RWPE2 (cell line): ENCODE measurements around the gene GCK.

Experiments used
- ATAC-seq: fragments of 200-7000 bp; cut with Tn5 transposase; 3 replicates; pipeline ENCODE4 v1.9.1; 2021; ENCODE audit warnings: low read depth
- DNase-seq: peaks from one replicate; pipeline ENCODE4 v3.0.0-alpha.2; 2020; ENCODE audit warnings: low spot score
- H3K27ac ChIP-seq: fragments of 450-650 bp; 2 replicates; pipeline ENCODE4 v1.5.1; 2017; ENCODE audit warnings: mild to moderate bottlenecking; ENCODE audit not compliant: poor library complexity, severe bottlenecking
- H3K27me3 ChIP-seq: fragments of 250-450 bp; sonication (Bioruptor Pico); 2 replicates; pipeline ENCODE4 v1.5.1; 2021; ENCODE audit warnings: mild to moderate bottlenecking, moderate library complexity; ENCODE audit not compliant: insufficient read depth, poor library complexity, severe bottlenecking
- H3K36me3 ChIP-seq: fragments of 250-450 bp; sonication (Bioruptor Pico); 2 replicates; pipeline ENCODE4 v1.5.1; 2020; ENCODE audit warnings: low read depth, mild to moderate bottlenecking, moderate library complexity
- H3K4me1 ChIP-seq: fragments of 250-450 bp; sonication (Bioruptor Pico); 2 replicates; pipeline ENCODE4 v1.5.1; 2021; ENCODE audit warnings: mild to moderate bottlenecking, moderate library complexity; ENCODE audit not compliant: insufficient read depth, poor library complexity, severe bottlenecking
- H3K4me3 ChIP-seq: fragments of 250-450 bp; sonication (Bioruptor Pico); 2 replicates; pipeline ENCODE4 v1.5.1; 2021; ENCODE audit warnings: mild to moderate bottlenecking, moderate library complexity; ENCODE audit not compliant: severe bottlenecking
- H3K9me3 ChIP-seq: fragments of 250-450 bp; sonication (Bioruptor Pico); 2 replicates; pipeline ENCODE4 v1.5.1; 2021; ENCODE audit warnings: mild to moderate bottlenecking, moderate library complexity; ENCODE audit not compliant: severe bottlenecking
- CTCF ChIP-seq: fragments of 450-650 bp; IDR thresholded peaks from one replicate; pipeline ENCODE4 v1.5.1; 2017; ENCODE audit warnings: mild to moderate bottlenecking, moderate library complexity; ENCODE audit not compliant: poor library complexity, severe bottlenecking

GCK gene

GRCh38 chr7:44185729-44186128 lies 3.5 kb downstream of the GCK start:
- H3K27ac ChIP-seq = no peak overlapping the region
- no peak for TF ChIP-seq CTCF

GRCh38 chr7:44184873-44185446 lies 4.3 kb downstream of the GCK start:
- H3K36me3 ChIP-seq = no peaks in the 10 kb centered on the region
- H3K27me3 ChIP-seq = no peaks in the 10 kb centered on the region
- H3K9me3 ChIP-seq = no peaks in the 10 kb centered on the region
- DNase-seq = no peak
- no peak overlapping the region for H3K4me3 ChIP-seq
- peaks cover 12% of the 10 kb centered on the region for H3K4me1 ChIP-seq
- no peak for TF ChIP-seq CTCF
- no peak overlapping the region for H3K27ac ChIP-seq
- no peak for ATAC-seq

More at GRCh38 chr7:44185729-44186128, 3.5 kb downstream of the GCK start:
- ATAC-seq (no peak), DNase-seq (no peak)
- no peaks in the 10 kb centered on the region for H3K9me3 ChIP-seq
- no peaks in the 10 kb centered on the region for H3K36me3 ChIP-seq
- H3K4me1 ChIP-seq = peaks cover 12% of the 10 kb centered on the region
- no peak overlapping the region for H3K4me3 ChIP-seq
- H3K27me3 ChIP-seq = no peaks in the 10 kb centered on the region

GRCh38 chr7:44184206-44184872 lies 4.9 kb downstream of the GCK start:
- H3K27ac ChIP-seq = no peak overlapping the region
- peak; percentile 82 for DNase-seq
- H3K9me3 ChIP-seq = no peaks in the 10 kb centered on the region
- TF ChIP-seq CTCF = no peak
- H3K36me3 ChIP-seq = no peaks in the 10 kb centered on the region
- H3K4me3 ChIP-seq = no peak overlapping the region
- H3K27me3 ChIP-seq = no peaks in the 10 kb centered on the region
- peaks cover 12% of the 10 kb centered on the region for H3K4me1 ChIP-seq
- peak; percentile 99 for ATAC-seq

- Histone ChIP-seq H3K27me3 (no peaks in the 10 kb centered on the region), H3K36me3 (no peaks in the 10 kb centered on the region), H3K9me3 (no peaks in the 10 kb centered on the region), H3K27ac (no peak overlapping the region), H3K4me1 (peaks cover 12% of the 10 kb centered on the region), H3K4me3 (no peak overlapping the region)
- no peak for TF ChIP-seq CTCF
- no peak for ATAC-seq
- DNase-seq = no peak
Measured at GRCh38 chr7:44183386-44183785, 5.9 kb downstream of the GCK start.

- H3K27ac ChIP-seq = no peak overlapping the region
- ATAC-seq (no peak), DNase-seq (no peak)
- H3K4me3 ChIP-seq = no peak overlapping the region
- H3K27me3 ChIP-seq = no peaks in the 10 kb centered on the region
- no peaks in the 10 kb centered on the region for H3K9me3 ChIP-seq
- H3K4me1 ChIP-seq = peaks cover 13% of the 10 kb centered on the region
- no peak for TF ChIP-seq CTCF
- H3K36me3 ChIP-seq = no peaks in the 10 kb centered on the region
Measured at GRCh38 chr7:44182827-44183226, 6.4 kb downstream of the GCK start.
